GDM1 (cell line): ENCODE measurements around the gene CPA3.

Source experiments
- DNase-seq: peaks from one replicate; lab custom pipeline; 2025; lab: John Stamatoyannopoulos, UW

The CPA3 gene, protein sequence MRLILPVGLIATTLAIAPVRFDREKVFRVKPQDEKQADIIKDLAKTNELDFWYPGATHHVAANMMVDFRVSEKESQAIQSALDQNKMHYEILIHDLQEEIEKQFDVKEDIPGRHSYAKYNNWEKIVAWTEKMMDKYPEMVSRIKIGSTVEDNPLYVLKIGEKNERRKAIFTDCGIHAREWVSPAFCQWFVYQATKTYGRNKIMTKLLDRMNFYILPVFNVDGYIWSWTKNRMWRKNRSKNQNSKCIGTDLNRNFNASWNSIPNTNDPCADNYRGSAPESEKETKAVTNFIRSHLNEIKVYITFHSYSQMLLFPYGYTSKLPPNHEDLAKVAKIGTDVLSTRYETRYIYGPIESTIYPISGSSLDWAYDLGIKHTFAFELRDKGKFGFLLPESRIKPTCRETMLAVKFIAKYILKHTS

DNA sequence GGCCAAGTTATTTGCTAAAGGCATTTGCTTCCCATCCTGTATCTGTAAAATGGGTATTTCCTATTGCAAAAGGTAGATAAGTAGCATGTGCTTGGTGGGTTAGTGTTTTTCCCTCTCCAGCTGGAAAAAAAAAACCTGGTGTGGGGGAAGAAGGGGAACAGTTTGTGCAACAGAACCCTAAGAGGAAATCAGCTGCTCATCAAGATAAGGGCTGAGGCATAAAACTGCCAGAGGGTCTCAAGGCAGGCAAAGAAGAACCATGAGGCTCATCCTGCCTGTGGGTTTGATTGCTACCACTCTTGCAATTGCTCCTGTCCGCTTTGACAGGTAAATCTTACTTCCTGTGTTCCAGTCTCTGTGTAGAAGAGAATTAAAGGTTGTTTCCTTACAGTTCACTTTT is at the start of gene CPA3:
TSS of gene CPA3 (plus strand) at position 248 of the 400 bp plus-strand sequence. CDS start at position 260, 12 bp downstream.
- peak; percentile 55 for DNase-seq

DNA sequence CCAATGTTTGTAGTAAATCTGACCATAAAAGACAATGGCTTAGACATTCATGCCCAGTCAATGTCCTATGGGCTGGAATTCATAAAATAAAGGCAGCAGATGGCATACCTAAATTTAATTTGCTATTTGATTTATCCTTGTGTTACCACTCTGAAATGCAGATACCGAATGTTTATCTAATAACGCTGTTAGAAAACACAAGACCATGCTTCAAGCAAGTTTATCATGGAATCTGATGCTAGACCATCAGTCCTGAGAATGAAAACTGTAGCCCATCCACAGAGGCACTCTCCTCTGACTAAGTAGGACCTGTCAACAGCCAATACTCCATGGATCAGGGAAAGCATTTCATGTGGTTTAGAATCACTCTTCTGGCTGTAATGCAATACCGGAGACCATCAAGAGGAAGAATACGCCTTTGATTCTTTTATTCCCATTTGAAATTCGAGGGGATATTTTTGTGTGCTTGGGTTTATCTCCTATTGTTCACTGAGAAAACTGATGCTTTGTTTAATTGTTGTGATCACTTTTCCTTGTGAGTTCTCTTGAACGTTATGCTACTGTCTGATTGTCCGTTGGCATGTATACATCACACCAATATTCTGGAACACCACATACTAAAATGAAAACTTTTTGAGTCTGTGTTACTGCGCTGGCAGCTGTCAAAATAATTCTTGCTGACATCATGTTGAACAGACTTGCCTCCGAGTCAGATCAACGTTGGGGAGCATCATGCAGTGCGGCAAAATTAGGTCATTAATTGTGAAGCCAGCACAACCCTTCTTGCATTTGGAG is 49.6 kb upstream of the CPA3 start:
- no peak for DNase-seq

DNA sequence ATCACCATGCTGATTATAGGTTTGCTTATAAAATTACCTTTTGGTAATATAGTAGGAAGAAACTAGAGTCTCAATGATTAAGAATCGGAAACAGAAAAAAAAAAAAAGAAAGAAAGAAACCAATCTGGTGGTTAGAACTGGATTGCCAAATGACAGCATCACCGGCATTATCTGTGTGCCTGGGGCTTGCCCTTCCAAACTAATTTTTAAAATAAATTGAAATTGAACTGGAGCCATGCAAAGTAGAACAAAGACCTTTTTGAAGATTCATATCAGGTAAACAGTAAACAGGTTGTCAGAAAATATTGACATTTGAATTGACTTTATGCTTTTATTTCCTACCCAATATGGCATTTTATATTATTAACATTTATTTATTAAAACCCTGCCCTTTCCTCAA is 48.7 kb upstream of the CPA3 start:
- DNase-seq, result no peak

DNA sequence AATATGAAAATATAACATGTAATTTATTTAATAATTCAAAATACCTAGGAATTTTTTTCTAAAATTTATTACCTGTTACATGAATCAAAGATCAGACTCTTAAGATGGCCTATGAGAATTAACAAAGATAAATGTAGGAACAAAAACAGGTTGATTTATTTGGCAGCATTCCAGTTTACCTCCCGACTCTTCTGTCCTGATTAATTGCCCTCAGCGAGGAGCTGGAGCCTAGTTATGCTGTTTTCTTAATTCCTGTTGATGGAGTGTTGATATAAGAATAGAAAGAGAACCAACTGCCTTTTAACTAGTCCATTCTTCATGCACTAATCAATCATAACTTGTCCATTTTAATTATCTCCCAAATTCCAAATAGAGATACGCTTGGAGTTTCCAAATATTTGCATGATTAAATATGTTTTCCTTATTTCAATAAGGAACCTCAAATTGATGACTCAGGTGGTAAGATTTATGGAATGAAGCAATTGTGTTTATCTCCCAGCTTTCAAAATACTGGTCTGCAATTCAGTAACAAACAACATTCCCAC is 48.0 kb upstream of the CPA3 start:
- no peak for DNase-seq

DNA sequence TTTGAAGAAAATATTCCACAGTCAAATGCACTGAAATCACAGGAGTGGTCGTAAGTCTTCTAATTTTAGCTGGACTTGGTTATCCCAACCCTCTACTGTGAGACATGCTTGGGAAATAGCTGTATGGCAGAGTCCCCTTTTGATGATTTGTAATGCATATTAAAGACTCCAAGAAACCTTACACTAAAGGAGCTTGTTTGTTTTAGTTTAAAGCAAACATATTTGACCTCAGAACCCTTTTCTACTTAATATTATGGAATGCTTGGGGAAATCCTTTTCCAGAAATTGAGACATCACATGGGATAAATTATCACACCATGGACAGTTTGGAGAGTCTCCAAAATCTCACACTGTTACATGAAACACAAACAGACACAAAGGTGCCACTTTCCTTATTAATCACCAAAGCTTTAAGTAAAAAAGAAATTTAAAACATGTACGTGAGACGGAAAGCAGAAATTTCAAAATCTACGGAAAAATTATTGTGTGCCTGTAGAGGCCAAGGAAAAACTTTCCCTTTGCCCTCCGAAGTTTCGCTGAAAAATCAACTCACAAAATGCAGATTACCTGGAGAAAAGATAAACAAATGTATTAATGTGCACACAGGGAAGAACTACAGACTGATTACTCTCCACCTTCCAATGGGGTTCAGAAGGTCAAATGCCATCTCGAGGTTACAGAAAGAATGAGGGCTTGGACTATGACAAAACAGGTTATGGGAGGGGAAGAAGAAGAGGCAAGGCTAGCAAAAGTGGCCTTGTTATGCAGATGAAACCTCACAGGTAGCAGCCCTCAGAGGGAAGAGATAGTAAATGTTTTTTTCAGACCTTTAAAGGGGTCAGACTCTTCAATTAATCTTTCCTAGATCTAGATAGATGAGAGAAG is 44.5 kb upstream of the CPA3 start:
- DNase-seq, result no peak

DNA sequence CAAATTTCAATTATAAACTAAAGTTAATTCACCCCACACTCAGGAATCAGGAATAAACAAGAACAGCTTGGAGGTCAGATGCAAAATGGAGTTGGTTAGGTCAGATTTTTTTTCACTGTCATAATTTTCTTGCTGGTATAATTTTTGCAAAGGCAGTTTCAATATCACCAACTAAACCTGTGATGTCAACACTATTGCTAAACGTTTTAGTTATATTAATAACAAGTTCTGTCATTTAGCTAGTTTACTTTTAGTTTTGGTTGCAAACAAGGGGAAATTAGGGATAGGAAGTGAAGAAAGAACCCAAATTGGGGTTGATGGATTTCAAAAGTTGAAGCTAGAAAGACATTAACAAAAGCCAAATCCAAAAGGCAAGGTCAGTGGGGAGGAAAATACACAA is 42.1 kb upstream of the CPA3 start:
- no peak for DNase-seq

DNA sequence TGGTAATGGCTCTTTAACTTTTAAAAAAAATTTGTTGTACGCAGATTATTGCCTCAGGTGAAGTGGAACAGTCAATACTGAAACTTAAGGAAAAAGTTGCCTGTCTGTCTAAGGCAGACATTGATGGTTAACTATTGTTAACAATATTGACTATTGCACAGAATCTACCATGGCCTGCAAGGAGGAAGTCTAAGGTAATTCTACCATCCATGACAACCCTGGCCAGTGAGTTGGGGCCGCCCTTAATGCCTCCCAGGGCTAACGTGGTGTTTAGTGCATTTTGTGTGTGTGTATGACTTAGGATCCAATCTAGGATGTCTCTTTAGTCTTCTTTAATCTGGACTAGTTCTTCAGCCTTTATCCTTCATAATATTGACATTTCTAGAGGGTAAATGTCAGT is 39.6 kb upstream of the CPA3 start:
- no peak for DNase-seq

DNA sequence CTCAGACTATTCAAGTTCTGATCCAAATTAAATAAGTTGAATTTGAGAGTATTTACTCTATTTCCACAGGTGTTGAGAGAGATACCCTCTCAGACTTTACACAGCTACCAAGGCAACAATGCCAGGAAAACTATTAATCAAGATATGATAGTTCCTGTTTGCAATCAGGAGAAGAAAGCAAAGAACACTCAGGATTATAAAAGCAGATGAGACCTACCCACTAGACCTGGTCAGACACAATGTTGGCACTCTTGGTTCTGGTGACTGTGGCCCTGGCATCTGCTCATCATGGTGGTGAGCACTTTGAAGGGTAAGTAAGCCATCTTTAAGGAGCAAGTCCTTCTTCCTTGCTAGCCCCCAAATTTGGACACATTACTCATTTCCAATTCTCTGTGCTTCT is 37.5 kb upstream of the CPA3 start, which contains the start of gene CPB1:
TSS of gene CPB1 (plus strand) at position 227 of the 400 bp plus-strand sequence. CDS start at position 240, 13 bp downstream.
- DNase-seq, result no peak

DNA sequence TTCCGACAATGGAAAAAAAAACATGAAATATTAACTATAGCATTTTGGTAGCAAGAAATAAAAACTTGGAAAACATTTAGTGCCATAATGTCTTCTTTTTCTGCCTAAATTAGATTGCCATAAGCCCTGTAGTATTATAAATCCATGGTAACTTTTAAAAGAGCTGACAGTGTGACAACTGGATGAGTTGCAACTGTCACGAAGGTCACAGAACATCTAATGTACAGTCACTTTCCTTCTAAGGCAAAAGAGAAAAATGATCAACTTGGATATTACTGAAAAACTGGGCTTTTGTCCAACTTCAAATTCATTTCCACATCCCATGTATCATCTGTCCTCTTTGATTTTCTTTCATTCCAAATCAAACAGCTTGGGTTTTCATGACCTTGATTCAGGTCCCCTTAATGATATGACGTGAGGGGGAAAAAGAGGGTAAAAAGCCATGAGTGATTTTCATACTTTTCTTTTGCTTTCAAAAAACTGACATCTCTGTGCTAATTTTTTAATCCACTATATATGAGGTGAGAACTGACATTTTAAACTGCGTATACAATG is 36.9 kb upstream of the CPA3 start:
- no peak for DNase-seq

DNA sequence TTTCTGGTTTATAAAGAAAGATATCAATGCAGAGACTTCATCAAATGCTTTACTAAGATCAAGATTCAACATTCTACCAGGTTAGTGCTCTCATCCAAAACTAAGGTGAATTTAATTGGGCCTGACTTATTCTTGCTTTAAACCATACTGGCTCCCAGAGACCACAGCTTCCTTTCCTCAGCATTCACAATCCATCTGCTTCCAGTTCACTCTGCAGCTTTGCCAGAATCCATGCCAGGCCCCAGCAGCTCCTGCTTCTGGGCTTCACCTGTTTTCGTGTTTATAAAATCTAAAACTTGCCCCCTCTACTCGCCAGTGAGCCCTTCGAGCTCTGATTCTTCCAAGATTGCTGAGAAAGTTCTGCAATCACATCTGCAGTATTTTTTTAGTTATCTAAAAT is 35.2 kb upstream of the CPA3 start:
- no peak for DNase-seq

DNA sequence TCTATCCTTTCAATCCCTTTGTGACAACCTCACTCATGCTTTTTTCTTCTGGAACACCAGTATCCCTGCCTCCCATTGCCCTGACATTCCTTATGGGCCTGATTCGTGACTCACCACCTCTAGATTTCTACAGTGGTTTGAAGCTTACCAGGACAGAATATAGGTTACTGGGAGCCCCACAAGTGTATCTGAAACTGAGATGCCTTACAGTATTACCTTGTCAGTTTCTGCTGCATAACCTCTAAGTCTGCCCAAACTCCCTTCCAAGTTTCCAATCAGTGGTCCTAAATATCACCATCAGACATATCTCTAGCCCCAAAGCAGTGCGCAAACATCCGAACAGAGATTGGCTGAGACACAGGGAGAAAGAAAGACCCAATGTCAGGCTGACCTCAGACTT is 31.9 kb upstream of the CPA3 start:
- no peak for DNase-seq

DNA sequence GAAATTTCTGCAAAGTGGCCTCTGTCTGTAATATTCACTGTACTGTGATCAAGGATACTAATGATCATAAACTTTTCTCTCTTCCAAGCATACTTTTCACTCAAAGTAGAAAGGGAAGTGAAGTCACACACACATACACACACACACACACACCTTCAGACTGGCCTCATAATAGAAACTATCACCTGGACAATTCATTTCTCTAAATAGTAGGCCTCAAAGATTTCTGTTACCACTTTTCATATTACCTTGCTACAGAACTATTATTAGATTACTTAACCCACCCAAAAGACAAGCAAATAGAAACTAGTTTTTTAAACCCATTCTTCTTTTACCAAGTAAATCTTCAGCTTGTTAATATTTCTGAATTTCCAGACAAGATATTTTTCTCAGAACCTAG is 25.3 kb upstream of the CPA3 start:
- no peak for DNase-seq

DNA sequence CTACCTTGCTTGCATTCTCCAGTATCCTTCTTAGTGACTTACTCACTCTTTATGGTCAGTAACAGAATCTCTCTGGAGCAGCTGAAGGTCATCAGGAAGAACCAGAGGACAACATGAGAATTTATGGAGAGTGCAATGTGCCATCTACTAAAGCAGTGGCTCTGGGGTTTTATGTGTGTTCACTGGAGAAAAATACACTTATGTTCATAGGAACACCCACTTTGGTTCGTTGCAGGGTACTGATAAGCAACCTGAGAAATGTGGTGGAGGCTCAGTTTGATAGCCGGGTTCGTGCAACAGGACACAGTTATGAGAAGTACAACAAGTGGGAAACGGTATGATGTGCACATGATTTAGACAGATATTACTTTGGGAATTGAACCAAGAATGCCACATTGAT is 24.6 kb upstream of the CPA3 start:
- DNase-seq, result no peak

DNA sequence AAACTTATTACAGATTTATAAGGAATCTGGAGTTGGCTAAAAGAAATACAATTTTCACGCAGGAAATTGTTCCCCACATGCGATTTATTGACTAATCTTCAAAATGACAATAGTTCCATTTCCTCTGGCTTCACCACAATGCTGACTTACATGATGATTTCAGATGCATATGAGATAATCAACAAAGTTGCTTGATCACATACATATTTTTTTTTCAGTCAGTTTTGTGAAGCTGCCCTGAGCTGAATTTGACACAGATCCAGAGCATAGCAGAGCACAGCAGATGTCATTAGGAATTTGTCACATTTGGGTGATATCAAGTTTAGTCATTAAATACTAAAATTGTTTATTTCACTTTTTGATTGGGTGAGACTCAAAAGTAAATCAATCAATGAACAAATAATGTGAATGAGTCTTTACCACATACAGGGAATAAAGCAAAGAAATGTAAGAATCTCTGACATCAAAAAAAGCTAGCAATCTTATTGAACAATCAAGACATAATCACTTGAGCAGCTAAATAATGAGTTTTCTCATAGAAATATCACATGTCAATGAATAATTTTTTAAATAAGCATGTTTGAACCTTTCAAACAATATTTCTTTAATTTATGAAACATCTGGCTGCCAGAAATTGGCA is 19.2 kb upstream of the CPA3 start:
- DNase-seq, result no peak

DNA sequence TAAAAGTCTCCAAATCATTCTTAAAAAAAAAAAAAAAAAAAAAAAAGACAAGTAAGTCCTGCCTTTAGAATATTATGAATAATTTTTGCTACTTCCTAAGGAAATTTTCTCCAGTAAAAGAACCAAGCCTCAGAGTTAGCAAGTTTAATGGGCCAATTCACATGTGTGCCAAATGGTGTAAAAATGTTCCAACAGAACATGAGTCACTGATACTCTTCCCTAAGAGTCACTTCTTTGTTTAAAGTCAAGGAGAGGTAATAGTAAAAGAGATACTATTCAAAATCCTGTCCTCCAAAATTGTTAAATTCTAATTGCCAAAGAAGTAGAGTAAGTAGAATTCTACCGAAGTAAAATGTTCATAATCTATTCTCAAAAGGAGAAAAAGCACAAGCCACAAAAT is 17.7 kb upstream of the CPA3 start:
- no peak for DNase-seq

DNA sequence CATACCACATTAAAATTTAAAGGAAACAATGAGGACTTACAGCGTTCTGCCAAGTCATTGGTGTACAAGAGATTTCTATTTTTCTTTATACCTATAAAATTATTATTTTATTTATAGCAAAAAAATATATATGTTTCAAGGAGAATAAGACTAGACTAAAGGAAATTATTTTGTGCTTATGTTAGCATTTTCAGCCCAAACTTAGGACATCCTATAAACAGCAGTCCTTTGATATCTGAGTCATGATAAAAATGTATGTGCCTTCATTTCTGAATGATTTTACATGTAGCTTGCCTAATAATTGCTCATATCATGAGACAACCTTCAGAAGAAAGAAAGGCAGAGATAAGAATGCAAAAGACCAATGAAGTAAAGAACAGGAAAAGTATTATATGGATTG is 16.7 kb upstream of the CPA3 start:
- DNase-seq, result no peak

DNA sequence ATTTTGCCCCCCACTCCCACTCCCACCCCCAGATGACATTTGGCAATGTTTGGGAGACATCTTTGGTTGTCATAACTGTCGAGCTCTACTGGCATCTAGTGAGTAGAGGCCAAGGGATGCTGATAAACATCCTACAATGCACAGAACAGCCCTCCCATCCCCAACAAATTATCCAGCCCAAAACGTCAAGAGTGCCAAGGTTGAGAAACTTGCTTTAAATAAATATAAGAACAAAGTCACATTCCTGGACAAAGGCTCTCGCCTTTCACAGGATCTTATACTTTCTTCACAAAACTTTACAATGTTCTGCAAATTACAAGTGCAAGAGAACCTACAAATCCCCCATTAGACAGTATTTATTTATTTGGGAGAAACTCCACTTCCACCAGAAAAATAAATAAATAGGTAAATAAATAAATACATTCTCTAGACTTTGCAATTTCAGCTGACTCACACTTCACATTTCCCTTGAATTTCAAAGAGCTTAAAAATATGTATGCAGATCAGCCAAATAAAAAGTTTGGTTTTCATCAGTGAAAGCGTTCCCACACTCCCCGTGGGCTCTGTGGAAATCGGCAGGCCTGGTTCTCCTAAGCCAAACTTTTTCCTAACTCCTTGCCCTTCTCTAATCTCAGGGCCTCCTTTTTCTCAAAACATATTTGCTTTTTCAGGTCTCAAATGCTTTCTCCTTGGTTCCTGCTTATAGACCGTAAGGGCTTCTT is 12.7 kb upstream of the CPA3 start:
- DNase-seq, result no peak

DNA sequence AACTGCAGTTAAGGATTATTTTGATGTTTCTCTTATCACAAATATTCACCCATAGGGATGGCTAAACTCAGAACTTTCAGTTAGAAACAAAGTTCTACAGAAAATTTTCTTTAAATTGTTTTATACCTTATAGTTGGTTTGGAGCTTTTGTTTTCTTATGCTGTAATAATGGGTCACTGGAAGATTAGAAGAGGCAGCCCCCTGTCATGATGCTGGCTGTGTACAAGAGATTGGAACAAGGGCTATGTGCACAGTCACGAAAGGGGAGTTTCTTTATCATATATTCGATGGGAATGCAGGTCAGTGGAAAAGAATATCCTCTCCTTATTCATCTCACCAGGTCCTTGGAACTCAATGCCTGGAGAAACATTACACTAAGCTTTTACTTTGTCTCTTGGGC is 12.0 kb upstream of the CPA3 start:
- DNase-seq, result no peak

DNA sequence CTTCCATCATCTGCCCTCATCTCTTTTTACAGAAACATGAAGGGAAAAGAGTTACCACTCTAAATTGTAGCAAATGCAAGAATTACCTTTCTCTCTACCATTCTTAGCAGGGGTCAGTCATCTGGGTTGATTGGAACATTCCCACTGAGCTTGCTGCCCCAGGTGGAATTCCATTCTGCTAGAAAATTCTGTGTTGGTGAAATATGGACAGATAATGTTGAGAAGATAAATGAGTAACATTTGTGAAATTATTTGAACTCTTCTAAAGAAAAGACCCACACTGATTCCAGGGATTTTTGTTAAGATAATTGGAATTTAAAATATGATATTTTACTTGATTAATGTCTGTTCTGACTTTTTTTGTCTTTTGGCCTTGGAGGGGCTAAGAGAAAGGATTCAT is 11.0 kb upstream of the CPA3 start:
- no peak for DNase-seq

DNA sequence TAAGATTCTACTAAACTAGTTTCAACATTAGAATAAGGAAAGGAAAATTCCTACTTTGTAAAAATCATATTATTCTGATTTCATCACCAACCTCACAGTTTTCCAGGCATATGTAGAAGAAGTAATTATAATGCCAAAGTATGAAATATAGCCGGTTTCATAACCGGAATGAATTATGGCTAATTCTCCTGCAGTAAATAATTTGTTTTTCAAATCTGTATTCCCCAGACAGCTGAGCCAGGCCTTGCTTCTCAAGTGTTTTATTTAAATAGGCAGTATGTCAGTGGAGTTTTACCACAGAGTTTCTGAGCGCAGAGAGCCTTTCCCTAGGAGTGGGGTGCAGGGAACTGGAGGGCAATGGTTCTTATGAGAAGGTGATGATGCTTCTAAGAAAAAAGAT is 8.7 kb upstream of the CPA3 start:
- DNase-seq, result no peak

DNA sequence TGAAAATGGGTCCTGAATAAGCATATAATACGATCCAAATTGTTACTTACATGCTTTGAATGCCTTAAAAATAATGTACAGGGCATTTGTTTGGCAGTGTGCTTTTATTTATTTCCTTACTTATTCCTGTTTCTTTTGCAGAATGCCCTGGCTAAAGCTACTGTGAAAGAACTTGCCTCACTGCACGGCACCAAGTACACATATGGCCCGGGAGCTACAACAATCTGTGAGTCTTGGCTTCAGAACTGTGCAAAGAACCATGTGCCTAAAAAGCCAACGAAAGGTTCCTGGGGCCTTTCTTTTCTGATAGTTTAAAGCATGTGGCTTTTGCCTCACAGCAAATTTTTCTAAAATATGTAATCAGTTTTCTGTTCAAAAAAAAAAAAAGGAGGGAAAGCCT is 7.8 kb upstream of the CPA3 start:
- DNase-seq, result no peak
